Left ventricle myocardium inferior (tissue), 1 donor: ENCODE data around the gene ANKHD1. TPM values are rescaled to one million over a fixed set of nuclear protein-coding genes. Genes with fewer than 3 reads are reported as not detected.
"Not testable (repeated sequence)": the region's sequence is repeated elsewhere in the genome, so short reads cannot be mapped to it uniquely, and the experiment has no call there.

Source experiments
- DNase-seq: peaks from one replicate; pipeline ENCODE4 v3.0.0-alpha.2; 2020
- H3K27ac ChIP-seq: fragments of 200-600 bp; replicated peaks from 2 replicates; pipeline ENCODE4 v1.8.0; 2021
- H3K27me3 ChIP-seq: fragments of 200-600 bp; 2 replicates; pipeline ENCODE4 v1.8.0; 2021; ENCODE audit warnings: low read depth
- H3K36me3 ChIP-seq: fragments of 200-600 bp; 2 replicates; pipeline ENCODE4 v1.8.0; 2021
- H3K4me1 ChIP-seq: fragments of 200-600 bp; 2 replicates; pipeline ENCODE4 v1.8.0; 2021
- H3K4me3 ChIP-seq: fragments of 200-600 bp; 2 replicates; pipeline ENCODE4 v1.8.0; 2021; ENCODE audit warnings: mild to moderate bottlenecking, moderate library complexity
- H3K9me3 ChIP-seq: fragments of 200-600 bp; replicated peaks from 2 replicates; pipeline ENCODE4 v1.8.0; 2021
- intact Hi-C: fragments of 100-400 bp; cut with micrococcal nuclease; formaldehyde crosslinking; loops from one replicate; pipeline ENCODE4 v1.11.0; 2022
- total RNA-seq: library from RNA; stranded (reverse); fragmentation: NEBNext Ultra II Directional; extraction: Animal tissue kit (Norgen Biotek cat#: 25700); gene quantifications from one replicate; pipeline ENCODE4 v1.2.1, GENCODE V29; 2021
- TF ChIP-seq, protein P1 (sequence below): fragments of 200-600 bp; IDR thresholded peaks from 2 replicates; pipeline ENCODE4 v1.8.0; 2021; ENCODE audit warnings: antibody characterized with exemption, mild to moderate bottlenecking, borderline replicate concordance
- donor health status: DM: no; HTN: yes; CAD: no; lungs with severe emphysema.

ANKHD1 gene
- total RNA-seq, 1 donor from 2014 or later: 58.5 TPM

DNA sequence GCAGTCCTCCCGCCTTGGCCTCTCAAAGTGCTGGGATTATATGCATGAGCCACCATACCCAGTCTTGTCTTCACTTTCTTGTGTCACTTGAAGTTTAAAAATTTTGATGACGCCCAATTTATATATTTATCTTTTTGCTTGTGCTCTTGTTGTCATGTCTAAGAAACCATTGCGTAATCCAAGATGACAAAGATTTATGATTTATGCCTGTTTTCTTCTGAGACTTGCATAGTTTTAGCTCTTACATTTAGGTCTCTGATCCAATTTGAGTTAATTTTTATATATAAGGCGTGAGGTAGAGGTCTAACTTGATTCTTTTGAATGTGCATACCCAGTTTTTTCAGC lies 18.6 kb downstream of the ANKHD1 start:
- TF ChIP-seq, protein P1, sequence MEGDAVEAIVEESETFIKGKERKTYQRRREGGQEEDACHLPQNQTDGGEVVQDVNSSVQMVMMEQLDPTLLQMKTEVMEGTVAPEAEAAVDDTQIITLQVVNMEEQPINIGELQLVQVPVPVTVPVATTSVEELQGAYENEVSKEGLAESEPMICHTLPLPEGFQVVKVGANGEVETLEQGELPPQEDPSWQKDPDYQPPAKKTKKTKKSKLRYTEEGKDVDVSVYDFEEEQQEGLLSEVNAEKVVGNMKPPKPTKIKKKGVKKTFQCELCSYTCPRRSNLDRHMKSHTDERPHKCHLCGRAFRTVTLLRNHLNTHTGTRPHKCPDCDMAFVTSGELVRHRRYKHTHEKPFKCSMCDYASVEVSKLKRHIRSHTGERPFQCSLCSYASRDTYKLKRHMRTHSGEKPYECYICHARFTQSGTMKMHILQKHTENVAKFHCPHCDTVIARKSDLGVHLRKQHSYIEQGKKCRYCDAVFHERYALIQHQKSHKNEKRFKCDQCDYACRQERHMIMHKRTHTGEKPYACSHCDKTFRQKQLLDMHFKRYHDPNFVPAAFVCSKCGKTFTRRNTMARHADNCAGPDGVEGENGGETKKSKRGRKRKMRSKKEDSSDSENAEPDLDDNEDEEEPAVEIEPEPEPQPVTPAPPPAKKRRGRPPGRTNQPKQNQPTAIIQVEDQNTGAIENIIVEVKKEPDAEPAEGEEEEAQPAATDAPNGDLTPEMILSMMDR: no peak
- H3K9me3 ChIP-seq: no peaks in the 10 kb centered on the region
- H3K36me3 ChIP-seq: no peaks in the 10 kb centered on the region
- intact Hi-C loops: no loop called here
- no peak for DNase-seq
- no peaks in the 10 kb centered on the region for H3K27me3 ChIP-seq
- H3K4me3 ChIP-seq: no peak overlapping the region
- peaks cover 42% of the 10 kb centered on the region for H3K4me1 ChIP-seq
- H3K27ac ChIP-seq: no peak overlapping the region

DNA sequence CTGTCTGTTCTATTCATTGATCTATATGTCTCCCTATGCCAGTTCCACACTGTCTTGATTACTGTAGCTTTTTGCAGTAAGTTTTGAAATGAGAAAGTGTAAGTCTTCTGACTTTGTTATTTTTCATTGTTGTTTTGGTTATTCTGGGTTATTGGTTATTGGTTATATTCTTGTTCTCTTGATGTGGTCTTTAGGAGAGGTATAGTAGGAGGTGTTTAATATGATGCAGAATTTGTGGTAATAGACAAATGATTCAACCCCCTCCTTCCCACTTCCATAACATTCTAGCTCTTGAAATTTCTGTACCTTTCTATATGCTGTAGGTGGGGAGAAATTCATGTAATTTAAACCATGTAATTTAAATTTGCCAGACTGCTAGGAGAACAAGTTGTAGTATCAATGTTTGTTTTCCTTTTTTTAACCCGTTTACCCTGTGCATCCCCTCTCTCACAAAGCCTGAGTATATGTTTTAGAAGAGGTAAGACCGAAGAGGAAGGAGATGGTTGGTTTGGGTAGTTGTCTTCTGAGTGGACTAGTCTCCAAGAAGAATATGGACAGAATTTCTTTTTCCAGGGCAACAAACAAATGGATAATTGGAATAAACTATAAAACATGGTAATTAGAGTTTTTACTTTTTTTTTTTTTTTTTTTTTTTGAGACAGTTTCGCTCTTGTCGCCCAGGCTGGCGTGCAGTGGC lies 19.2 kb downstream of the ANKHD1 start:
- no peaks in the 10 kb centered on the region for H3K9me3 ChIP-seq
- intact Hi-C loops: no loop called here
- no peak overlapping the region for H3K27ac ChIP-seq
- peaks cover 48% of the 10 kb centered on the region for H3K4me1 ChIP-seq
- H3K4me3 ChIP-seq: no peak overlapping the region
- DNase-seq: no peak
- H3K27me3 ChIP-seq: no peaks in the 10 kb centered on the region
- TF ChIP-seq, protein P1: no peak
- no peaks in the 10 kb centered on the region for H3K36me3 ChIP-seq

DNA sequence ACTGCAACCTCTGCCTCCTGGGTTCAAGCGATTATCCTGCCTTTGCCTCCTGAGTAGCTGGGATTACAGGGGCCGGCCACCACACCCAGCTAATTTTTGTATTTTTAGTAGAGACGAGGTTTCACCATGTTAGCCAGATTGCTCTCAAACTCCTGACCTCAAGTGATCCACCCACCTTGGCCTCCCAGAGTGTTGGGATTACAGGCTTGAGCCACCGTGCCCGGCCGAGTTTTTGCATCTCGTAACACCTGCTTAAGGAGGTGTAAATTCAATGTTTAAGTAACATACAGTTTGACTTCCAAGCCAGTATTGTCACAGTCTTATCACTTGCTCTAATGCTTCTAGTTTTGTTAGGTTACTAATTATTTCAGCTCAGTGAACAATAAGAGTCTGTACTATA lies 19.7 kb downstream of the ANKHD1 start:
- H3K27ac ChIP-seq, DNase-seq, H3K9me3 ChIP-seq, intact Hi-C loops, H3K36me3 ChIP-seq, H3K27me3 ChIP-seq, H3K4me3 ChIP-seq: not testable (repeated sequence)
- H3K4me1 ChIP-seq: peaks cover 54% of the 10 kb centered on the region

DNA sequence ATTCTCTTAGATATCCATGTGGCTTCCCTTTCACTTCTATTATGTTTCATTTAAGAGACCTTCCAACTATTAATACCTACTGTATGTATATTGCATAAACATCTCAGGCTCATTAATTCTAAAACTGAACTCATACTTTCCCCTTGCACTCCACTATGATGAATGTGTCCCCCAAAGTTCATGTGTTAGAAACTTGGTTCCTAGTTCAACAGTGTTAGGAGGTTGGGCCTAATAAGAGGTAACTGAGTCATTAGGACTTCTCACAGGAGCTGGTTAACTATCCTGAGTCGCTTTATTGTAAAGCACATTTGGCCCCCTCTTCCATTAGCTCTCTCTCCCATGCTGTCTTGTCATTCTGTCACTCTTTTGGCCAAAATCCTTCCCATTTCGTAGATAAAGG lies 22.0 kb downstream of the ANKHD1 start:
- TF ChIP-seq, protein P1: no peak
- DNase-seq: no peak
- Histone ChIP-seq H3K27me3 (no peaks in the 10 kb centered on the region), H3K27ac (no peak overlapping the region), H3K36me3 (no peaks in the 10 kb centered on the region), H3K4me1 (peaks cover 54% of the 10 kb centered on the region), H3K4me3 (no peak overlapping the region), H3K9me3 (no peaks in the 10 kb centered on the region)
- intact Hi-C loops: no loop called here

DNA sequence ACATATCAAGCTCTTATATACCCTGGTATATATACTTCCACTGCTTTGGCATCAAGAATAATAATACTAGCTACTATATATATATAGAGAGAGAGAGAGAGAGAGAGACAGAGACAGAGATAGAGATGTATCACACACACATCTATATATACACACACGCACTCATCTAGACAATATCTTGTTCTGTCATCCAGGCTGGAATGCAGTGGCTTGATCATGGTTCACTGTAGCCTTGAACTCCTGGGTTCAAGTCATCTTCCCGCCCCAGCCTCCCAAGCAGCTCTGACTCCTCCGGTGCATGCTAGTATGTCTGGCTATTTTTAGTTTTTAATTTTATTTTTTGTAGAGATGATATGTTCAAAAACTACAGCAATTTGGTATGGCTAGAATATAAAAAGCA lies 22.5 kb downstream of the ANKHD1 start:
- no peak overlapping the region for H3K27ac ChIP-seq
- no peaks in the 10 kb centered on the region for H3K9me3 ChIP-seq
- intact Hi-C loops: no loop called here
- peaks cover 54% of the 10 kb centered on the region for H3K4me1 ChIP-seq
- no peak overlapping the region for H3K4me3 ChIP-seq
- TF ChIP-seq, protein P1: no peak
- no peaks in the 10 kb centered on the region for H3K27me3 ChIP-seq
- DNase-seq: no peak
- H3K36me3 ChIP-seq: no peaks in the 10 kb centered on the region

DNA sequence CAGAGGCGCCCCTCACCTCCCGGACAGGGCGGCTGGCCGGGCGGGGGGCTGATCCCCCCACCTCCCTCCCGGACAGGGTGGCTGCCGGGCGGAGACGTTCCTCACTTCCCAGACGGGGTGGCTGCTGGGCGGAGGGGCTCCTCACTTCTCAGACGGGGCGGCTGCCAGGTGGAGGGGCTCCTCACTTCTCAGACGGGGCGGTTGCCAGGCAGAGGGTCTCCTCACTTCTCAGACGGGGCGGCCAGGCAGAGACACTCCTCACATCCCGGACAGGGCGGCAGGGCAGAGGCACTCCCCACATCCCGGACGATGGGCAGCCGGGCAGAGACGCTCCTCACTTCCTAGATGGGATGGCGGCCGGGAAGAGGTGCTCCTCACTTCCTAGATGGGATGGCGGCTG lies 26.1 kb downstream of the ANKHD1 start:
- H3K9me3 ChIP-seq, H3K36me3 ChIP-seq, H3K27ac ChIP-seq, H3K27me3 ChIP-seq, DNase-seq, intact Hi-C loops, H3K4me3 ChIP-seq: not testable (repeated sequence)
- peaks cover 36% of the 10 kb centered on the region for H3K4me1 ChIP-seq
